ENCODE data around the gene TMEM87B.
"Not testable (repeated sequence)": the region's sequence is repeated elsewhere in the genome, so short reads cannot be mapped to it uniquely, and the experiment has no call there.

- TF ChIP-seq EZH2 (IDR thresholded peaks at IDR 0.05; ENCODE audit: low read length, missing control alignments); CTCF (conservative IDR thresholded peaks at IDR 0.05 in 1 of 2, IDR thresholded peaks at IDR 0.05 in 1 of 2; ENCODE audit: low read depth in 1 of 2, low read length in 2 of 2): not testable (repeated sequence)
Measured at GRCh38 chr2:112069794-112070193, 14.7 kb downstream of the TMEM87B start.

Data from fibroblast of lung (primary cell).